ENCODE results near the gene SLC11A2.

The SLC11A2 gene

DNA sequence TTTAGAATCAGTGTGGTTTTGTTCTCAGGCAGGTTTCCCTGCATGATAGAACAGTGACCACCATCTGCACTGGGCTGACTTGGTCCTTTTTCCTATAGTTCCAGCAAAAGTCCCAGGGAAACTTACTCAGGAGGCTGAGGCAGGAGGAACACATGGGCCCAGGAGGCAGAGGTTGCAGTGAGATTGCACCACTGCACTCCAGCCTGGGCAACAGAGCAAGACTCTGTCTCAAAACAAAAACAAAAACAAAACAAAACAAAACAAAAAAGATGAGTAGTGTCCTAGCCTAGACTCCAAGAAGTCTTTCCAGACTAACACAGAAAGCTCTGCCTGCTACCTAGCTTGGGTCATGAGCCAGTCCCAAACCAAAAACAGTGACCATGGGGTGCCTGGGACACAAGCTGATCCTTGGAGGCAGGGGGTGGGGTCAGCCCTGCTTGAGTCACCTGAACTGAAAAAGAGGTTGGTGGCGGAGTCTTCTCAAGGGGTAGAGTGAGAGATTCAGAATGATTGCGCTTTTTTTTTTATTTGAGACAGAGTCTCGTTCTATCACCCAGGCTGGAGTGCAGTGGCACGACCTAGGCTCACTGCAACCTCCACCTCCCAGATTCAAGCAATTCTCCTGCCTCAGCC, 7.4 kb upstream of the SLC11A2 start:
- no peak for DNase-seq (ENCODE audit: extremely low spot score)
- POLR2A ChIA-PET, result no interaction called here
- CTCF ChIA-PET, result interaction anchor here (0.6 kb wide), 1 partner anchor 100 kb away, joined by 3 read pairs; no protein-coding TSS in a partner anchor

DNA sequence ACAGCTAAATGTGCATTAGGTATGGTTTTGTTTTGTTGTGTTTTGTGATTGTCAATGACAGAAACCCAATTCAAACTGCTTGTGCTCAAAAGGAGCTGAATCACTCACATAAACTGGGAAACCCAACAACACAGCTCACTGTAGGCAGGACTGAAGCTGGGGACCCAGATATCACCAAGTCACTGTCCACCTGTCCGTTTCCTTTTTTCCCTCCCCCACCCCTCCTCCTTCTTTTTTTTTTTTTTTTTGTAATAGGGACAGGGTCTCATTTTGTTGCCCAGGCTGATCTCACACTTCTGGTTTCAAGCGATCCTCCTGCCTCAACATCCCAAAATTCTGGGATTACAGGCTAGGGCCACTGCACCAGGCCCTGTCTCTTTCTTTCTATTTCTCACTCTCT, 6.9 kb upstream of the SLC11A2 start:
- TF ChIP-seq FOXM1 (IDR thresholded peaks at IDR 0.05; ENCODE audit: borderline replicate concordance) (no peak), ARNT (IDR thresholded peaks at IDR 0.05) (no peak), FOXA1 (IDR thresholded peaks at IDR 0.05) (no peak), NFRKB (IDR thresholded peaks at IDR 0.05) (no peak), ZNF384 (IDR thresholded peaks at IDR 0.05) (no peak)
- POLR2A ChIA-PET, result no interaction called here
- DNase-seq (ENCODE audit: extremely low spot score), result no peak
- CTCF ChIA-PET, result no interaction called here

More for the DNA sequence above, 7.4 kb upstream of the SLC11A2 start:
- TF ChIP-seq LEF1 (IDR thresholded peaks at IDR 0.05; ENCODE audit: borderline replicate concordance) (no peak), SP1 (IDR thresholded peaks at IDR 0.05) (no peak), L3MBTL2 (conservative IDR thresholded peaks at IDR 0.05) (no peak), FOXK2 (IDR thresholded peaks at IDR 0.05) (no peak), FOXM1 (IDR thresholded peaks at IDR 0.05; ENCODE audit: borderline replicate concordance) (no peak), ZNF384 (IDR thresholded peaks at IDR 0.05) (no peak), FOXA1 (IDR thresholded peaks at IDR 0.05) (no peak)
- TF ChIP-seq, protein P1, sequence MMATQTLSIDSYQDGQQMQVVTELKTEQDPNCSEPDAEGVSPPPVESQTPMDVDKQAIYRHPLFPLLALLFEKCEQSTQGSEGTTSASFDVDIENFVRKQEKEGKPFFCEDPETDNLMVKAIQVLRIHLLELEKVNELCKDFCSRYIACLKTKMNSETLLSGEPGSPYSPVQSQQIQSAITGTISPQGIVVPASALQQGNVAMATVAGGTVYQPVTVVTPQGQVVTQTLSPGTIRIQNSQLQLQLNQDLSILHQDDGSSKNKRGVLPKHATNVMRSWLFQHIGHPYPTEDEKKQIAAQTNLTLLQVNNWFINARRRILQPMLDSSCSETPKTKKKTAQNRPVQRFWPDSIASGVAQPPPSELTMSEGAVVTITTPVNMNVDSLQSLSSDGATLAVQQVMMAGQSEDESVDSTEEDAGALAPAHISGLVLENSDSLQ (IDR thresholded peaks at IDR 0.05), result no peak

DNA sequence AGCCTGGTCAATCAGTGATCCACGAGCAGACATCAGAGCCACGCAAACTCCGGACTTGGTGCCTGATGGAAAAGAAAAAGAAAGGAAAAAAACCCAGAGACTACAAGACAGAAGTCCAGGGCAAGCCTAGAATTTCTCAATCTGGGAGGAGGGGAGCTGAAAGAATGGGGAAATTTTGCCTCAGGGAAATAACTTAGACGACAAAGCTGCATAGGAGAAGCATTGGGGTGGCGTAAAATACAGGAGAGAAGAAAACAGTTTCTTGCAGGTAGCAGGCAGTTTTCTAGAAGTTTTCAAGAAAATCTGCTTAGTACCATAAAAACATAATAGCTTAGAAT, 2.6 kb upstream of the SLC11A2 start:
- ChIA-PET POLR2A (interaction anchor here (1.7 kb wide), 1 partner anchor 43 kb away, joined by 3 read pairs; no protein-coding TSS in a partner anchor), CTCF (interaction anchor here (1.4 to 1.6 kb wide), 3 partner anchors 42 to 204 kb away, joined by 6 to 7 read pairs (median 6); a partner anchor contains a TSS)
- no peak for DNase-seq (ENCODE audit: extremely low spot score)
- TF ChIP-seq ELF4 (IDR thresholded peaks at IDR 0.05) (no peak), FOXK2 (IDR thresholded peaks at IDR 0.05) (no peak), LEF1 (IDR thresholded peaks at IDR 0.05; ENCODE audit: borderline replicate concordance) (no peak)

DNA sequence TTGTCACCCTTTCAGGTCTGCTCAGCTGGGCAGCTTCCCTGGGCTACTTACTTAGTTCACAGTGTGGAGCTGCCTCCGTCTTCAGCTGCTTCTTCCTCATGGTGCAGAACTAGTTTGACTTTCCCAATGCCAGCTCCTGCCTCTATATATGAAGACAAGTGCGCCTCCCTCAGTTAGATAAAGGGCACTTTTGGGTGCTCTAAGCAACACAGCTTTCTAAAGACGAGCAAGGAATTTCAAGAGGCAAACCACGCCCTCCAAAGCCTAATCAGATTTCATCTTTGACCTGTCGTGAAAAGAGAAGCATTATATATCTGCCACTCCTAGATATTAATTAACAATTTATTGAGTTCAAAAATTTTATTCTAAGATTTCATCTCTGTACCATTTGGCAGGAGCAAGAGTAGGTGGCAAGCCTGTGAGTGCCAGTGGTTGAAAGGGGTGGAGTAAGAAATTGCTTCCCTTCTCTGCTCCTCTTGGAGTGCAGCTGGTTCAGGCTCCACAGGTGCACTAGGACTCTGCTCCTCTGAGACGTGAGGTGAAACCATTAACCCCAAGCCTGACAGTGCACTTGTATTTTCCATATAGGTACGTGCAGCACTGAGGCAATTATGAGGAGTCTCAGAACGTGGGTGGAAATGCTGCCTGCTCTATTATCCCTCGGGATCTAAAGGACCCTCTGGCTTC, 2.1 kb upstream of the SLC11A2 start:
- ChIA-PET CTCF (interaction anchor here (0.5 to 1.6 kb wide), 9 partner anchors 41 to 313 kb away, joined by 3 to 7 read pairs (median 3); a partner anchor contains a TSS), POLR2A (interaction anchor here (0.6 to 1.7 kb wide), 4 partner anchors 42 to 264 kb away, joined by 3 to 8 read pairs (median 3); a partner anchor contains a TSS)
- TF ChIP-seq FOXK2 (IDR thresholded peaks at IDR 0.05) (no peak), ZNF384 (IDR thresholded peaks at IDR 0.05) (no peak), ELF4 (IDR thresholded peaks at IDR 0.05) (no peak), LEF1 (IDR thresholded peaks at IDR 0.05; ENCODE audit: borderline replicate concordance) (no peak)
- DNase-seq (ENCODE audit: extremely low spot score), result peak; percentile 40

DNA sequence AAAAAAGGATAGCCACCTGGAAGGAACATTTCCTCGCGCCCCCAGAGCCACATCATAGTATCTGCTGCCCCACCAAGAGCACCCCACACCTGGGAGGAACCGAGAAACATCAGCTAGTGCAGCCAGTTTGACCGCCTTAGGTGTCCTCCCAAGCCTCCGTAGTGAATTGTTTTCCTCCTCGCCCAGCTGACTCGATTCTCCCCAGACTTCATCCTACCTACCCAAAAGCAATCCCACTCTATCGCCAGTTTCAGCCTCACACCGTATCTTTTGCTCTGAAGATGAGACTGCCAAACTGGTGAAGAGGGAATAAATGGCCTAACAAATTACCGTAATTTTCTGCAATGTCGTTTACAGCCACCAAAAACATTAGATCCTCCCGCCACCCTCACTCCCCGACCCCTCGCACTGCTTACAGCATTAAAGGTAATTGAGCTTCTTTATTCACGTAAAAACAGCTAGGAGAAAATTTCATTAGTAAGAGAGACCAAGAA, 1.2 kb upstream of the SLC11A2 start:
- CTCF ChIA-PET, result interaction anchor here (0.5 to 1.6 kb wide), 10 partner anchors 41 to 314 kb away, joined by 3 to 7 read pairs (median 3); a partner anchor contains a TSS

DNA sequence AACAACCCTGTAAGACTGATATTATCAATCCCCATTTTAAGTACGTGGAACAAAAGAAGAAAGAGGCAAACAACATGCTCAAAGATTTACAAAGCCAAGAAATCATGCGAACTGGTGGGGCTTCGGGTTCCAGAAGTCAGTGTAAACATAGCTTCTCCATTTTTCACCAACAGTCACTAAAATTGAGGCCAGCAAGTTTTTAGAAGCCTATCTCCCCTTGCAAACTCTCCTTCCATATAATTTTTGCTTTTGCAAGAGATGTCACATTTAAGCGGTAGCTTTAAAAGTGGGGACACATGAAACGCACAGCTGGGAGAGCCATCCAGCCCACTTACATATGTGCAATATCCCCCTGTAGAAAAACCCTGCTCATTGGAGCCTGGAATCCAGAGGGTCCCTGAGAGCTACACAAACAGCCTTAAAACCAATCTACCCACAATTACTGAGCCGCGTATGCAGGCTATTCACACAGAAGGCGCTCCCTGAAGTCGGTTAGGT, 797 bp downstream of the SLC11A2 start:
- CTCF ChIA-PET, result interaction anchor here (1.0 kb wide), 1 partner anchor 261 kb away, joined by 3 read pairs; no protein-coding TSS in a partner anchor
- POLR2A ChIA-PET, result interaction anchor here (0.6 to 2.1 kb wide), 11 partner anchors 12 to 261 kb away, joined by 3 to 13 read pairs (median 4); partner anchors contain the start of genes ATF1, LETMD1 and POU6F1

More for the DNA sequence above, 1.2 kb upstream of the SLC11A2 start:
- TF ChIP-seq ARNT (IDR thresholded peaks at IDR 0.05) (no peak), HDGF (IDR thresholded peaks at IDR 0.05; ENCODE audit: borderline replicate concordance) (no peak), TARDBP (IDR thresholded peaks at IDR 0.05) (no peak), FOXM1 (IDR thresholded peaks at IDR 0.05; ENCODE audit: borderline replicate concordance) (no peak), SP1 (IDR thresholded peaks at IDR 0.05) (no peak), NFRKB (IDR thresholded peaks at IDR 0.05) (no peak)
- POLR2A ChIA-PET, result interaction anchor here (0.6 to 1.7 kb wide), 6 partner anchors 18 to 263 kb away, joined by 3 to 8 read pairs (median 4); a partner anchor contains a TSS
- DNase-seq (ENCODE audit: extremely low spot score), result no peak

DNA sequence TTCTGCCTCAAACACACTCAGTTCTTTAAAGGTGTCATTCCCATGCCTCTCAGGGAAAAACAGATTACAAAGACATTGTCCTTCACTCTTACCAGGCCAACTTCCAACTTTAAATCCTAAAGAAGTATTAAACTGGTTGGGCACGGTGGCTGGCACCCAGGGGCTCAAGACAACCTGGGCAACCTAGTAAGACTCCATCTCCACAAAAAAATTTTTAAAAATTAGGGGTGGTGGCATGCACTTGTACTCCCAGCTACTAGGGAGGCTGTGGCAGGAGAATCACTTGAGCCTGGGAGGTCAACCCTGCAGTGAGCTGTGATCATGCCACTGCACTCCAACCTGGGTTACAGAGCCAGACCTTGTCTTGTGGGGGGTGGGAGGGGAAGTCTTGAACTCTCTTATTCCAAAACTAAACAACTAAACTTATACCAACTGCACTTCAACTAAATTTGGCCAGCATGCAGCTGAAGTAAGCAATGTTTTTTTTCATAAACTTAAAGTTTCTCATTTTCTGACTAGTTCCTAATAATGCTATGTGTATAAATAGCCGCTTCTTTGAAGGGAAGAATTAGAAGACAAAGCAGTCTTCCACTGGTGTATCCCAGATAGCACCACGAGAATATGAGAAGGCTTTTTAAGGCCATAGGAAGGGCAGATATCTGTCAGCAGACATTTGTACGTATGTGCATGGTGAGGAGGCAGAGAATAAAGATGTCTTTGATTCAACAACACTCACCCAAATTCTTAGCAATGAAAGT, 2.4 kb downstream of the SLC11A2 start:
- CTCF ChIA-PET, result interaction anchor here (1.1 kb wide), 1 partner anchor 36 kb away, joined by 3 read pairs; no protein-coding TSS in a partner anchor

More for the DNA sequence above, 797 bp downstream of the SLC11A2 start:
- TF ChIP-seq CTBP1 (IDR thresholded peaks at IDR 0.05; ENCODE audit: borderline replicate concordance), result no peak
- TF ChIP-seq ELF4 (IDR thresholded peaks at IDR 0.05), result no peak
- no peak for TF ChIP-seq NFRKB (IDR thresholded peaks at IDR 0.05)
- TF ChIP-seq, protein P1 (IDR thresholded peaks at IDR 0.05), result no peak
- TF ChIP-seq SP1 (IDR thresholded peaks at IDR 0.05), result no peak
- no peak for TF ChIP-seq L3MBTL2 (conservative IDR thresholded peaks at IDR 0.05)
- TF ChIP-seq ZNF384 (IDR thresholded peaks at IDR 0.05), result no peak
- TF ChIP-seq FOXK2 (IDR thresholded peaks at IDR 0.05), result no peak
- no peak for DNase-seq (ENCODE audit: extremely low spot score)

More for the DNA sequence above, 2.4 kb downstream of the SLC11A2 start:
- POLR2A ChIA-PET, result no interaction called here
- TF ChIP-seq NFRKB (IDR thresholded peaks at IDR 0.05) (no peak), ARNT (IDR thresholded peaks at IDR 0.05) (no peak), L3MBTL2 (conservative IDR thresholded peaks at IDR 0.05) (no peak), ELF4 (IDR thresholded peaks at IDR 0.05) (no peak), SUZ12 (IDR thresholded peaks at IDR 0.05) (no peak), BHLHE40 (IDR thresholded peaks at IDR 0.05; ENCODE audit: borderline replicate concordance) (no peak), FOXA1 (IDR thresholded peaks at IDR 0.05) (no peak), TARDBP (IDR thresholded peaks at IDR 0.05) (no peak), ZNF384 (IDR thresholded peaks at IDR 0.05) (no peak), CTBP1 (IDR thresholded peaks at IDR 0.05; ENCODE audit: borderline replicate concordance) (no peak), SP1 (IDR thresholded peaks at IDR 0.05) (no peak), FOXM1 (IDR thresholded peaks at IDR 0.05; ENCODE audit: borderline replicate concordance) (no peak), HDGF (IDR thresholded peaks at IDR 0.05; ENCODE audit: borderline replicate concordance) (no peak), FOXK2 (IDR thresholded peaks at IDR 0.05) (no peak), LEF1 (IDR thresholded peaks at IDR 0.05; ENCODE audit: borderline replicate concordance) (no peak)
- TF ChIP-seq, protein P1 (IDR thresholded peaks at IDR 0.05), result no peak
- no peak for DNase-seq (ENCODE audit: extremely low spot score)

All from HEK293T (cell line).